DOHH2 (cell line): Measurements from ENCODE around the gene RNGTT.

ENCODE experiments used
- H3F3A ChIP-seq: fragments of 200-600 bp; sonication (generic), shearing (Covaris generic); 2 replicates; pipeline ENCODE4 v1.6.0; 2016; ENCODE audit warnings: antibody characterized with exemption, mild to moderate bottlenecking; ENCODE audit not compliant: control insufficient read depth, insufficient read depth
- H3K27ac ChIP-seq: fragments of 200-600 bp; sonication (generic); 2 replicates; pipeline ENCODE4 v1.5.1; 2014; ENCODE audit warnings: low read depth, mild to moderate bottlenecking, low read length, moderate library complexity
- H3K27me3 ChIP-seq: fragments of 200-600 bp; sonication (generic); 2 replicates; pipeline ENCODE4 v1.6.1; 2014; ENCODE audit warnings: mild to moderate bottlenecking, low read length, mixed read lengths; ENCODE audit not compliant: control insufficient read depth
- H3K36me3 ChIP-seq: fragments of 200-600 bp; sonication (generic); 2 replicates; pipeline ENCODE4 v1.6.1; 2014; ENCODE audit warnings: mild to moderate bottlenecking, low read length, moderate library complexity, mixed read lengths; ENCODE audit not compliant: control insufficient read depth
- H3K4me1 ChIP-seq: fragments of 200-600 bp; sonication (generic); 2 replicates; pipeline ENCODE4 v1.6.1; 2014; ENCODE audit warnings: mild to moderate bottlenecking, low read length, mixed read lengths; ENCODE audit not compliant: control insufficient read depth
- H3K4me2 ChIP-seq: fragments of 200-600 bp; sonication (generic); 2 replicates; pipeline ENCODE4 v1.6.0; 2014; ENCODE audit warnings: mild to moderate bottlenecking, low read length, moderate library complexity
- H3K4me3 ChIP-seq: fragments of 200-600 bp; sonication (generic); 2 replicates; pipeline ENCODE4 v1.5.1; 2014; ENCODE audit warnings: mild to moderate bottlenecking, low read length, mixed read lengths
- H3K79me2 ChIP-seq: fragments of 200-600 bp; sonication (generic); 2 replicates; pipeline ENCODE4 v1.6.1; 2014; ENCODE audit warnings: mild to moderate bottlenecking, low read length, mixed read lengths; ENCODE audit not compliant: control insufficient read depth
- H3K9me2 ChIP-seq: fragments of 200-600 bp; sonication (generic); replicated peaks from 2 replicates; pipeline ENCODE4 v1.6.1; 2014; ENCODE audit warnings: mild to moderate bottlenecking, low read length, mixed read lengths; ENCODE audit not compliant: control insufficient read depth
- H3K9me3 ChIP-seq: fragments of 200-600 bp; sonication (generic); 2 replicates; pipeline ENCODE4 v1.6.1; 2014; ENCODE audit warnings: antibody characterized with exemption, low read length, mixed read lengths; ENCODE audit not compliant: control insufficient read depth, insufficient read depth
- H4K20me1 ChIP-seq: fragments of 200-600 bp; sonication (generic); 2 replicates; pipeline ENCODE4 v1.6.0; 2014; ENCODE audit warnings: low read depth, mild to moderate bottlenecking, antibody characterized with exemption, low read length, moderate library complexity; ENCODE audit not compliant: control insufficient read depth, insufficient read depth
- EZH2phosphoT487 ChIP-seq: fragments of 200-600 bp; sonication (generic); IDR thresholded peaks from 2 replicates; pipeline ENCODE4 v1.6.1; 2017; ENCODE audit warnings: borderline replicate concordance, mild to moderate bottlenecking, antibody characterized with exemption, low read length, moderate library complexity, mixed read lengths
- TF ChIP-seq, protein P1 (sequence below): fragments of 200-600 bp; sonication (generic); IDR thresholded peaks from one replicate; pipeline ENCODE4 v1.5.1; 2014; ENCODE audit warnings: antibody characterized with exemption, mild to moderate bottlenecking, low read depth, low read length; ENCODE audit not compliant: poor library complexity, severe bottlenecking

The RNGTT gene

DNA sequence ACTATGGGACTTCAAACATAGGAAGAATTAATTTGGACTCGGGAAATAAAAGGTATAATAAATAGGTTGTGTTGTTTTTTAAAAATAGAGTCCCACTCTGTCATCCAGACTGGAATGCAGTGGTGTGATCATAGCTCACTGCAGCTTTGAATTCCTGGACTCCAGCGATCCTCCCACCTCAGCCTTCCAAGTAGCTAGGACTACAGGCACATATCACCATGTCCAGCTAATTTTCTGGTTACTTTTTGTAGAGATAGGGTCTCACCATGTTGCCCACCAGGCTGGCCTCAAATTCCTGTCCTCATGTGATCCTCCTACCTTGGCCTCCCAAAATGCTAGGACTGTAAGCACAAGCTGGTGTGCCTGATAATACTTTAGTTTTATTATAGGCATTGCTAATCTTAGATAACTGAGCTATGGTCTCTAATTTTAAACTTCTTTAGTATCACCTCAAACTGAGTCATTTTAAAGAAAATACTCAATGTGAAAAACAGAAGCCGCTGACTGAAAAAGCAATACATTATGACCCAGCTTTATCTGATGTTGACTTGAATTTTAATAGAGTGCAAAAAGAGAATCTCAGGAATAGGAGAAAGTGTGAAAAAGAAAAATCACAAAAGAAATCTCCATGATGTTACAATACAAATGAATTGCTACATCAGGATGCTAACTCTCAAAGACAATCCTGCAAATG is 251.0 kb downstream of the RNGTT start:
- no peaks in the 10 kb centered on the region for H3K4me1 ChIP-seq
- no peak overlapping the region for H3K4me3 ChIP-seq
- H3K27ac ChIP-seq, result no peak overlapping the region
- H3K9me3 ChIP-seq, result no peaks in the 10 kb centered on the region
- H3F3A ChIP-seq, result no peaks in the 10 kb centered on the region
- H3K36me3 ChIP-seq, result no peaks in the 10 kb centered on the region
- no peaks in the 10 kb centered on the region for H3K27me3 ChIP-seq
- no peak overlapping the region for H3K4me2 ChIP-seq
- TF ChIP-seq, protein P1, sequence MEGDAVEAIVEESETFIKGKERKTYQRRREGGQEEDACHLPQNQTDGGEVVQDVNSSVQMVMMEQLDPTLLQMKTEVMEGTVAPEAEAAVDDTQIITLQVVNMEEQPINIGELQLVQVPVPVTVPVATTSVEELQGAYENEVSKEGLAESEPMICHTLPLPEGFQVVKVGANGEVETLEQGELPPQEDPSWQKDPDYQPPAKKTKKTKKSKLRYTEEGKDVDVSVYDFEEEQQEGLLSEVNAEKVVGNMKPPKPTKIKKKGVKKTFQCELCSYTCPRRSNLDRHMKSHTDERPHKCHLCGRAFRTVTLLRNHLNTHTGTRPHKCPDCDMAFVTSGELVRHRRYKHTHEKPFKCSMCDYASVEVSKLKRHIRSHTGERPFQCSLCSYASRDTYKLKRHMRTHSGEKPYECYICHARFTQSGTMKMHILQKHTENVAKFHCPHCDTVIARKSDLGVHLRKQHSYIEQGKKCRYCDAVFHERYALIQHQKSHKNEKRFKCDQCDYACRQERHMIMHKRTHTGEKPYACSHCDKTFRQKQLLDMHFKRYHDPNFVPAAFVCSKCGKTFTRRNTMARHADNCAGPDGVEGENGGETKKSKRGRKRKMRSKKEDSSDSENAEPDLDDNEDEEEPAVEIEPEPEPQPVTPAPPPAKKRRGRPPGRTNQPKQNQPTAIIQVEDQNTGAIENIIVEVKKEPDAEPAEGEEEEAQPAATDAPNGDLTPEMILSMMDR, result no peak
- no peak for TF ChIP-seq EZH2phosphoT487
- H3K79me2 ChIP-seq, result no peaks in the 10 kb centered on the region
- no peaks in the 10 kb centered on the region for H3K9me2 ChIP-seq
- no peaks in the 10 kb centered on the region for H4K20me1 ChIP-seq

DNA sequence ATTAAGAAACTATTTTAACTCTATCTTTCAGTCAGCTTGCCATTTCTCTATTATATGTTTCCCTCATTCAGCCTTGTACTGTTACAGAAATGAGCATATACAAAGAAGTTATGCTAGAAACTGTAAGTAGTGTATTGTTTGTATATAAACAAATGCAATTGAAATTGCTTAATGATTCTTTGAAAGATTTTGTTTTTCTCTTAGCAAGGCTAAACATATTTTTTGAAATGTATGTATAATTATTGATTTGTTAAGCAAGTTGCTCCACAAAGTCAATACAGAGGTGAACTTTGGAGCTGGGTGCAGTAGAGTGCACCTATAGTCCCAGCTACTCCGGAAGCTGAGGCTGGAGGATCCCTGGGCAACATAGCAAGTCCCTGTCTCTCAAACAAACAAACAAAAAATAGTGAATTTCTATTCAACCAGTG is 253.6 kb downstream of the RNGTT start:
- H3K4me2 ChIP-seq, result no peak overlapping the region
- H3K36me3 ChIP-seq, result no peaks in the 10 kb centered on the region
- H3K9me2 ChIP-seq, result no peaks in the 10 kb centered on the region
- H3K4me3 ChIP-seq, result no peak overlapping the region
- TF ChIP-seq, protein P1, result no peak
- no peak for TF ChIP-seq EZH2phosphoT487
- no peaks in the 10 kb centered on the region for H3F3A ChIP-seq
- no peaks in the 10 kb centered on the region for H4K20me1 ChIP-seq
- H3K27me3 ChIP-seq, result no peaks in the 10 kb centered on the region
- peaks cover 11% of the 10 kb centered on the region for H3K4me1 ChIP-seq
- no peaks in the 10 kb centered on the region for H3K79me2 ChIP-seq
- H3K27ac ChIP-seq, result no peak overlapping the region
- no peaks in the 10 kb centered on the region for H3K9me3 ChIP-seq

DNA sequence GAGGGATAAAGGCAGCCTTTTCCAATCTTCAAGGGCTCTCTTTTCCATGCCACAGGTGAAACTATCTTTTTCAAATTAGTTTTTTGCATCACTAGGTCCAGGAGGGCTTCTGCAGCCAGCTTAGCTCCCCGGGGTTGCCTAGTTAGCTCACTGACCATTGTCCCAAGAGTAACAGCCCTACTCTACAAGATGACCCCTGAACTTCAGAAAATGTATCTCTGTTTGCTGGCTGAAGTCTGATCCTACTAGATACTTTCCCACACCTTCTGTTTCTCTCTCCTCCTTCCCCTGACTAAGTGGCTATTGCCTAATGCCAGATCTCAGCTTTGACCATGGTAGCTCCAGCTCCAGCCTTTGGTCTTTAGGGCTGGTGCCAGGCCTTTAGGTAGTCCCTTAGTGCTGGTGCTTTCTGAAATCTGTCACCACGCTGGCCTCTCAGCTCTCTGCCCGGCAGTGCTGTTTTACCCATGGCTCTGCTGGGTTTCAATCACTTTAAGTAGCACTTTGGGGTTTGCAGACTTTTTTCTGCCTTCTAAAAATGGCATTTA is 255.1 kb downstream of the RNGTT start:
- Histone ChIP-seq H3K4me1 (peaks cover 11% of the 10 kb centered on the region), H3K27ac (no peak overlapping the region), H3K79me2 (no peaks in the 10 kb centered on the region), H3K36me3 (no peaks in the 10 kb centered on the region), H3F3A (no peaks in the 10 kb centered on the region), H3K9me3 (no peaks in the 10 kb centered on the region), H3K9me2 (no peaks in the 10 kb centered on the region), H3K4me3 (no peak overlapping the region), H3K27me3 (no peaks in the 10 kb centered on the region), H4K20me1 (no peaks in the 10 kb centered on the region), H3K4me2 (no peak overlapping the region)
- TF ChIP-seq EZH2phosphoT487, result no peak
- TF ChIP-seq, protein P1, result no peak
